Activated T-cell treated with anti-CD3 and anti-CD28 coated beads, Interleukin-2, amount 50 U/mL, for 72 hours (primary cell): ENCODE measurements around the gene G3BP2. TPM values are rescaled to one million over a fixed set of nuclear protein-coding genes. Genes with fewer than 3 reads are reported as not detected.
"Not testable (repeated sequence)": the region's sequence is repeated elsewhere in the genome, so short reads cannot be mapped to it uniquely, and the experiment has no call there.

Experiments used
- ATAC-seq, 2 donors: fragments of 150-1000 bp; cut with Tn5 transposase; replicated peaks in 1 of 2; 2 replicates each; pipeline ENCODE4 v1.10.0; 2021; ENCODE audit warnings: moderate library complexity in 2 of 2, mild to moderate bottlenecking in 1 of 2
- DNase-seq, 2 donors: peaks; one replicate each; pipeline ENCODE4 v3.0.0; 2021 to 2022; ENCODE audit warnings: mixed read lengths in 1 of 2
- H3K27ac Mint-ChIP-seq: one replicate; pipeline ENCODE4 v1.8.0; 2022; ENCODE audit warnings: mild to moderate bottlenecking, moderate library complexity, mixed read lengths
- H3K27me3 Mint-ChIP-seq: one replicate; pipeline ENCODE4 v1.8.0; 2022; ENCODE audit warnings: low read depth, mixed read lengths
- H3K36me3 Mint-ChIP-seq, 2 donors: one replicate each; pipeline ENCODE4 v1.8.0; 2022; ENCODE audit warnings: mixed read lengths in 2 of 2, mild to moderate bottlenecking in 1 of 2; ENCODE audit not compliant: insufficient read depth in 2 of 2
- H3K4me1 Mint-ChIP-seq: one replicate; pipeline ENCODE4 v1.8.0; 2022; ENCODE audit warnings: low read depth, mixed read lengths
- H3K4me3 Mint-ChIP-seq, 2 donors: one replicate each; pipeline ENCODE4 v1.8.0; 2022; ENCODE audit warnings: mild to moderate bottlenecking in 2 of 2, mixed read lengths in 2 of 2, moderate library complexity in 2 of 2
- H3K9me3 Mint-ChIP-seq, 2 donors: one replicate each; pipeline ENCODE4 v1.8.0; 2022; ENCODE audit warnings: mixed read lengths in 2 of 2
- total RNA-seq, 2 donors: library from RNA; stranded (reverse); gene quantifications; one replicate each; pipeline ENCODE4 v1.2.3, GENCODE V29; 2022

Gene G3BP2
- total RNA-seq, 2 donors from 2014 or later = 204 to 212 TPM

DNA sequence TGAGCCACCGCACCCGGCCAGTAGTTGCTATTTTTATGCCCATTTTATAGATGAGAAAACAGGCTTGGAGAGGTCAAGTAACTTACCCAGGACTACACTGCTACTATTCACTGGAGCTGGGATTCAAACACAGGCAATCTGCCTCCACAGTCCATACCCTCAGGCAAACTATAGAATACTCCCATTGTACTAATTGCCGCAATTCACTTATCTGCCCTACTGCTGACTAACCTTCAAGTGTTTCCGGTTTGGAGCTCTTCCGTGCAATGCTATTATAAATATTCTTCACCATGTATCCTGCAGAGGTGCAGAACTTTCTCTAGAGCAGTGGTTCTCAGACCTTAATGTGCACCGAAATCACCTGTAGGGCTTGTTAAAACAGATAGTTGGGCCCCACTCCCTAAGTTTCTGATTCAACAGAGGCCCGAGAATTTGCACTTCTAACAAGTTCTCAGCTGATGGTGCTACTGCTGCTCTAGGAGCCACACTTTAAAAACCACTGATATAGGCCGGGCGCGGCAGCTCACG is 1.9 kb upstream of the G3BP2 start:
- H3K27me3 Mint-ChIP-seq = no peaks in the 10 kb centered on the region
- H3K4me1 Mint-ChIP-seq = peaks cover 25% of the 10 kb centered on the region
- peaks cover 12 to 14% of the 10 kb centered on the region in 2 donors for H3K36me3 Mint-ChIP-seq
- no peak overlapping the region for H3K4me3 Mint-ChIP-seq
- peak overlapping the region; percentile 24 for H3K27ac Mint-ChIP-seq
- H3K9me3 Mint-ChIP-seq = no peaks in the 10 kb centered on the region
- ATAC-seq (no peak), DNase-seq (no peak)

DNA sequence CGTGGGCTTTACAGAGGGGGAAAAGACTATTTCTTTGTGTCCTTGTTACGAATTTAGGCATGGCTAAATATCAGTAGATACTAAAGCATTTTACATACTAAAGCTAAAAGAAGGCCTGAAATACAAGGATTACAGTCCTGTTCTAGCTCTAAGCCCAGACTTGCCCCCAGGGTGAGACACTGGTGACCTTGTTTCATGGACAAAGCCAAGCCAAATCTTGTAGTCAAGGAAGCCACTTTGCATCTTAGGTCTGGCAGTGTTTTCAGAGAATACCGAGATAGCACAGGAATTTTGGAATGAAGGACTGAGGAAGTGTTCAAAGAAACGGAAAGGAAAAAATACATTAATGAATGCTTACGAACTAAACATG is 733 bp upstream of the G3BP2 start:
- peaks cover 12 to 14% of the 10 kb centered on the region in 2 donors for H3K36me3 Mint-ChIP-seq
- H3K4me3 Mint-ChIP-seq = peak overlapping the region; percentile 82 to 99
- no peak for DNase-seq
- no peaks in the 10 kb centered on the region for H3K9me3 Mint-ChIP-seq
- ATAC-seq = no peak
- H3K4me1 Mint-ChIP-seq = peaks cover 36% of the 10 kb centered on the region
- no peaks in the 10 kb centered on the region for H3K27me3 Mint-ChIP-seq
- H3K27ac Mint-ChIP-seq = peak overlapping the region; percentile 87

GRCh38 chr4:75672461-75673026 is 667 bp downstream of the G3BP2 start:
- DNase-seq (peak; percentile 88 to 89), ATAC-seq (peak; percentile 27 to 34)
- Mint-ChIP-seq H3K9me3 (no peaks in the 10 kb centered on the region), H3K36me3 (peaks cover 12 to 17% of the 10 kb centered on the region in 2 donors), H3K27me3 (no peaks in the 10 kb centered on the region), H3K4me1 (peaks cover 50% of the 10 kb centered on the region), H3K4me3 (peak overlapping the region; percentile 82 to 99), H3K27ac (peak overlapping the region; percentile 87)

- peak overlapping the region; percentile 82 to 99 for H3K4me3 Mint-ChIP-seq
- H3K27ac Mint-ChIP-seq = peak overlapping the region; percentile 87
- H3K9me3 Mint-ChIP-seq = no peaks in the 10 kb centered on the region
- ATAC-seq (no peak), DNase-seq (no peak)
- H3K36me3 Mint-ChIP-seq = peaks cover 12 to 17% of the 10 kb centered on the region in 2 donors
- H3K27me3 Mint-ChIP-seq = no peaks in the 10 kb centered on the region
- peaks cover 56% of the 10 kb centered on the region for H3K4me1 Mint-ChIP-seq
Measured at GRCh38 chr4:75671802-75672421, 1.3 kb downstream of the G3BP2 start.

DNA sequence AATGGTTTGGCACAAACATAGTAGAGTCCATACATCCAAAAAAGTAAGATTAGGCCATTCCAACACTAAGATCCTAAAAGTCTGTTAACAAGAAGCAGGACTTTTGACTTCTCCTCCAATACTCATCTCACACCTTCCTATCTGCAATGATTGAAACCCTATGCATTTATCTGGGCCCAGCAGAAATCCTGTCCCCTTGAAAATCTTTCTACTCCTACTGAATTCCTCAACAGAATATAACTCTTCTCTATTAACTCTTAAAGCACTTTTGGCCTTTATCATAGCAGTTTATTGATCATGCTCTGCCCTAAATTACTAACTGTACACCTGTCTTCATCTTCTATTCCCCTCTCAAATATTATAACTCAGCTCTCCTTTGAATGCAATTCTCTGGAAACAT is 4.6 kb downstream of the G3BP2 start:
- Mint-ChIP-seq H3K27me3 (no peaks in the 10 kb centered on the region), H3K9me3 (no peaks in the 10 kb centered on the region), H3K4me1 (peaks cover 76% of the 10 kb centered on the region), H3K27ac (peak overlapping the region; percentile 87), H3K36me3 (peaks cover 16 to 22% of the 10 kb centered on the region in 2 donors), H3K4me3 (peak overlapping the region; percentile 52 to 82)
- no peak for ATAC-seq
- no peak for DNase-seq

- ATAC-seq = not testable (repeated sequence)
Measured at GRCh38 chr4:75667636-75668035, 5.6 kb downstream of the G3BP2 start.

DNA sequence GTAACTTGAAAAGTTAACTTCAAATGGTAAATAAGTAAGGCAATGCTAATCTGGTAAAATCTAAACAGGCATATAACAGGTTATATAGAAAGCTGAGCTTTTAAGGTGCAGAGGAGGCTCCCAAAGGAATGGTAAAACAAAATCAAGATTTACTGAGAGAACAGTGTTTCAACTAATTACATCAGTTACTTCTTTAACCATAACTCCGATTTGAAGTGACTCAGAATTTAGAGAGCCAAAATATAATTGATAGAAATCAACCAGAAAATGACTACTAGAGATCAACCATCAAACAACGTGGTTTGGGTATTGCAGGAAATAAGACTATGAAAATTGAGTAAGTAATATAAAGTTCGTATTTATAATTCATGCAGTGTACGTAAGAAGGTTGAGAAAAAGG is 6.9 kb downstream of the G3BP2 start:
- no peaks in the 10 kb centered on the region for H3K9me3 Mint-ChIP-seq
- H3K4me3 Mint-ChIP-seq = peak overlapping the region; percentile 52 to 82
- DNase-seq (no peak), ATAC-seq (peak; percentile 69 to 74)
- H3K4me1 Mint-ChIP-seq = peaks cover 73% of the 10 kb centered on the region
- H3K36me3 Mint-ChIP-seq = peaks cover 6 to 18% of the 10 kb centered on the region in 2 donors
- peak overlapping the region; percentile 87 for H3K27ac Mint-ChIP-seq
- H3K27me3 Mint-ChIP-seq = no peaks in the 10 kb centered on the region

More at GRCh38 chr4:75667636-75668035, 5.6 kb downstream of the G3BP2 start:
- Mint-ChIP-seq H3K36me3 (peaks cover 9 to 18% of the 10 kb centered on the region in 2 donors), H3K4me1 (peaks cover 76% of the 10 kb centered on the region), H3K27ac (peak overlapping the region; percentile 87), H3K4me3 (peak overlapping the region; percentile 52 to 82)
- not testable (repeated sequence) for H3K9me3 Mint-ChIP-seq, H3K27me3 Mint-ChIP-seq, DNase-seq

DNA sequence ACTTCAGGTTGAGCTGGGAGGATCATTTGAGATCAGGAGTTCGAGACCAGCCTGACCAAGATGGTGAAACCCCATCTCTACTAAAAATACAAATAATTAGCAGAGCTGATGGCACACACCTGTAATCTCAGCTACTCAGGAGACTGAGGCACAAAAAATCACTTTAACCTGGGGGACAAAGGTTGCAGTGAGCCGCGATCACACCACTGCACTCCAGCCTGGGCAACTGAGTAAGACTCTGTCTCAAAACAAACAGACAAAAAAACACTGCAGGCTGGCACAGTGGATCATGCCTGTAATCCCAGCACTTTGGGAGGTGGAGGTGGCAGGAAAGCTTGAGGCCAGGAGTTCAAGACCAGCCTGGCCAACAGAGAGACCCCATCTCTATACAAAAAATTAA is 8.6 kb downstream of the G3BP2 start:
- H3K36me3 Mint-ChIP-seq = peaks cover 6 to 18% of the 10 kb centered on the region in 2 donors
- not testable (repeated sequence) for ATAC-seq, H3K9me3 Mint-ChIP-seq, H3K4me3 Mint-ChIP-seq, DNase-seq, H3K27me3 Mint-ChIP-seq
- H3K27ac Mint-ChIP-seq = peak overlapping the region; percentile 87
- H3K4me1 Mint-ChIP-seq = peaks cover 67% of the 10 kb centered on the region

DNA sequence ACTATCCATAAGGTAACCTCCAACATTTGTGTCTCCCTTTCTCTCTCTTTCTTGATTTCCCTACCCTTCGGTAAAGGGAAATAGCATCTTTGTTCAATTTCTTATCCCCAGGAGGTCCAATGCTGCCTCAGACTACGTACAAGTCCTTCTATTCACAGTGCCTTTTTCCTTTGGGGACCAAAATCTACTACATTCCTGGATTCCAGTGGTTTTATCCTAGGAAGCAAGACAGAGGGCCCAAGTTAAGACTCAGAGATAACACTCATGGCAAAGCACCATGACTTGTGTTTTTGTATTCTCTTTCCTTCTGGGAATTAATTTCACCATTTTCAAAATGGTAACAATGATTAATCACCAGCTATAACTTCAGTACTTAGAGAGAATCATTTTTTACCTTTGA is 10.6 kb downstream of the G3BP2 start:
- no peak for ATAC-seq
- DNase-seq = no peak
- no peaks in the 10 kb centered on the region for H3K9me3 Mint-ChIP-seq
- H3K36me3 Mint-ChIP-seq = peaks cover 12 to 25% of the 10 kb centered on the region in 2 donors
- peak overlapping the region; percentile 46 for H3K27ac Mint-ChIP-seq
- H3K4me1 Mint-ChIP-seq = peaks cover 65% of the 10 kb centered on the region
- H3K27me3 Mint-ChIP-seq = no peaks in the 10 kb centered on the region
- peak overlapping the region in 1 of 2 donors; percentile 18 for H3K4me3 Mint-ChIP-seq

GRCh38 chr4:75660491-75660890 is 12.7 kb downstream of the G3BP2 start:
- H3K9me3 Mint-ChIP-seq = no peaks in the 10 kb centered on the region
- no peak for DNase-seq
- no peak overlapping the region for H3K4me3 Mint-ChIP-seq
- H3K27ac Mint-ChIP-seq = peak overlapping the region; percentile 65
- H3K36me3 Mint-ChIP-seq = peaks cover 11 to 36% of the 10 kb centered on the region in 2 donors
- no peaks in the 10 kb centered on the region for H3K27me3 Mint-ChIP-seq
- no peak for ATAC-seq
- H3K4me1 Mint-ChIP-seq = peaks cover 65% of the 10 kb centered on the region

- no peaks in the 10 kb centered on the region for H3K9me3 Mint-ChIP-seq
- no peak for DNase-seq
- ATAC-seq = no peak
- no peaks in the 10 kb centered on the region for H3K27me3 Mint-ChIP-seq
- H3K36me3 Mint-ChIP-seq = peaks cover 10 to 33% of the 10 kb centered on the region in 2 donors
- H3K27ac Mint-ChIP-seq = peak overlapping the region; percentile 81
- H3K4me3 Mint-ChIP-seq = no peak overlapping the region
- peaks cover 65% of the 10 kb centered on the region for H3K4me1 Mint-ChIP-seq
Measured at GRCh38 chr4:75659512-75660031, 13.6 kb downstream of the G3BP2 start.

DNA sequence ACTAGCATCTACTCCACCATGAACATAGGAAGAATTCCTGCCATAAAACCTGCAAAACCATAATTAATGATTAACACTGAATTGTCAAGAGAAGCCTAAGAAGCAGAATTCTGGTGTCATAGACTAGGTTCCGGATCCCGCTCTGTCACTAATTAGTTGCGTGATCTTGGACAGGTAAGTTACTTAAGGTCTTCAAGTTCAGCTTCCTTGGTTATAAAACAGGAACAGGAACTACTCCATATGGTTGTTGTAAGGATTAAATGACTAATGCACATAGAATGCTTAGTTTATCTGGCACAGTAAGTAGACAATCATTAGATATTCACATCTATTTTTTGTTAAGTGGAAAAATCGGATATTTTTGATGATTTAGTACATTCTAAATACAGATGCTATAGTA is 14.3 kb downstream of the G3BP2 start:
- DNase-seq (no peak), ATAC-seq (no peak)
- H3K4me1 Mint-ChIP-seq = peaks cover 69% of the 10 kb centered on the region
- peak overlapping the region; percentile 81 for H3K27ac Mint-ChIP-seq
- no peak overlapping the region for H3K4me3 Mint-ChIP-seq
- no peaks in the 10 kb centered on the region for H3K9me3 Mint-ChIP-seq
- H3K27me3 Mint-ChIP-seq = no peaks in the 10 kb centered on the region
- peaks cover 13 to 37% of the 10 kb centered on the region in 2 donors for H3K36me3 Mint-ChIP-seq

DNA sequence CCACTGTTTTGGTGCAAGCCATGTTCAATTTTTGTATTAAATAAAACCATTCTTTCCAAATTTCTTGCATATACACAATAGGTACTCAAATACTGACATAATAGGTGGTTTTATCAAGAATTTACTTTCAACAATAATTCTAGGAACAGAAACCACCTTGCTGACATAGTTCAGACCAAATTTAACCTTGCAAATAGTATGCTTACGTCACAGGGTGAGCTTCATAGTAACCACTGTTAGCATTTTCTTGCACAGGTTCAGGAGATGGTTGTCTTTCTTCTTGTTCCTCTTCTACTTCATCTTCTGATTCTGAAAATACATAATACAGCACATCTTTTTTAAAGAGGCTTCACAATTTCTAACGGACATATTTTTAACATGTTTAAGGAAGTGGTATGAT is 17.6 kb downstream of the G3BP2 start:
- H3K4me1 Mint-ChIP-seq = peaks cover 59% of the 10 kb centered on the region
- peak overlapping the region; percentile 53 to 84 for H3K4me3 Mint-ChIP-seq
- H3K36me3 Mint-ChIP-seq = peaks cover 10 to 37% of the 10 kb centered on the region in 2 donors
- ATAC-seq (peak; percentile 91 to 95), DNase-seq (no peak)
- no peaks in the 10 kb centered on the region for H3K9me3 Mint-ChIP-seq
- peak overlapping the region; percentile 94 for H3K27ac Mint-ChIP-seq
- H3K27me3 Mint-ChIP-seq = no peaks in the 10 kb centered on the region
